Brain microvascular endothelial cell (primary cell): Measurements from ENCODE around the gene CREBZF.
"Not testable (repeated sequence)": the region's sequence is repeated elsewhere in the genome, so short reads cannot be mapped to it uniquely, and the experiment has no call there.

Experiments used
- DNase-seq: peaks from one replicate; pipeline ENCODE4 v3.0.0-alpha.2; 2020
- H3K27ac ChIP-seq: fragments of 250-450 bp; sonication (Bioruptor Pico); 2 replicates; pipeline ENCODE4 v1.5.1; 2020; ENCODE audit warnings: mild to moderate bottlenecking, moderate library complexity
- H3K27me3 ChIP-seq: fragments of 250-450 bp; sonication (Bioruptor Pico); replicated peaks from 2 replicates; pipeline ENCODE4 v1.5.1; 2020; ENCODE audit warnings: mild to moderate bottlenecking
- H3K36me3 ChIP-seq: fragments of 250-450 bp; sonication (Bioruptor Pico); replicated peaks from 2 replicates; pipeline ENCODE4 v1.5.1; 2020; ENCODE audit warnings: mild to moderate bottlenecking
- H3K4me3 ChIP-seq: 2 replicates; pipeline ENCODE4 v1.5.1; 2011; ENCODE audit warnings: low read depth, mild to moderate bottlenecking, control low read depth, low read length, moderate library complexity
- CTCF ChIP-seq: IDR thresholded peaks from 2 replicates; pipeline ENCODE4 v1.5.1; 2011; ENCODE audit warnings: low read depth, mild to moderate bottlenecking, moderate library complexity, low read length, control low read depth, inconsistent platforms; ENCODE audit errors: missing control alignments
- in situ Hi-C: cut with HindIII; loops from 2 replicates; pipeline ENCODE4 v1.10.0; 2017; ENCODE audit warnings: low sequenced_read_pairs, low pct_ligation_motif_present

Gene CREBZF

GRCh38 chr11:85656777-85657176, 8.2 kb downstream of the CREBZF start:
- in situ Hi-C loops, result no loop called here
- Histone ChIP-seq H3K27ac (no peak overlapping the region), H3K4me3 (no peak overlapping the region), H3K36me3 (peaks cover 15% of the 10 kb centered on the region), H3K27me3 (no peaks in the 10 kb centered on the region)
- no peak for TF ChIP-seq CTCF
- no peak for DNase-seq

GRCh38 chr11:85654343-85654742, 10.6 kb downstream of the CREBZF start:
- in situ Hi-C loops, H3K27ac ChIP-seq, H3K4me3 ChIP-seq, DNase-seq, H3K27me3 ChIP-seq: not testable (repeated sequence)
- peaks cover 15% of the 10 kb centered on the region for H3K36me3 ChIP-seq

- Histone ChIP-seq H3K27ac (no peak overlapping the region), H3K4me3 (no peak overlapping the region), H3K36me3 (peaks cover 11% of the 10 kb centered on the region), H3K27me3 (no peaks in the 10 kb centered on the region)
- no peak for TF ChIP-seq CTCF
- in situ Hi-C loops, result no loop called here
- no peak for DNase-seq
These were observed 12.0 kb downstream of the CREBZF start for GRCh38 chr11:85652786-85653447.

- no peak overlapping the region for H3K27ac ChIP-seq
- in situ Hi-C loops, result no loop called here
- H3K36me3 ChIP-seq, result peaks cover 2% of the 10 kb centered on the region
- H3K4me3 ChIP-seq, result no peak overlapping the region
- no peaks in the 10 kb centered on the region for H3K27me3 ChIP-seq
- no peak for DNase-seq
- TF ChIP-seq CTCF, result no peak
These were observed 13.8 kb downstream of the CREBZF start for GRCh38 chr11:85651118-85651517.

- no peak for TF ChIP-seq CTCF
- in situ Hi-C loops, result no loop called here
- peak within 1 kb of the TSS; percentile 91 for H3K4me3 ChIP-seq
- peak within 1 kb of the TSS; percentile 77 for H3K27ac ChIP-seq
- peak; percentile 79 for DNase-seq
- no peaks in the 10 kb centered on the region for H3K36me3 ChIP-seq
- H3K27me3 ChIP-seq, result no peaks in the 10 kb centered on the region
These were observed 17.2 kb downstream of the CREBZF start, which contains the start of gene TMEM126A for GRCh38 chr11:85647604-85648299. Gene TMEM126A (plus strand): TSS chr11:85647967. CDS start chr11:85650256, 2,289 bp downstream.

GRCh38 chr11:85647078-85647477, 17.9 kb downstream of the CREBZF start:
- H3K36me3 ChIP-seq, result no peaks in the 10 kb centered on the region
- TF ChIP-seq CTCF, result no peak
- in situ Hi-C loops, result no loop called here
- no peak for DNase-seq
- peak overlapping the region; percentile 91 for H3K4me3 ChIP-seq
- no peak overlapping the region for H3K27ac ChIP-seq
- no peaks in the 10 kb centered on the region for H3K27me3 ChIP-seq
